ENCODE measurements around the gene AJUBA.
A peak's percentile ranks its signal among the peaks of the same experiment; 100 is the strongest.
"Not testable (repeated sequence)": the region's sequence is repeated elsewhere in the genome, so short reads cannot be mapped to it uniquely, and the experiment has no call there.

AJUBA gene

DNA sequence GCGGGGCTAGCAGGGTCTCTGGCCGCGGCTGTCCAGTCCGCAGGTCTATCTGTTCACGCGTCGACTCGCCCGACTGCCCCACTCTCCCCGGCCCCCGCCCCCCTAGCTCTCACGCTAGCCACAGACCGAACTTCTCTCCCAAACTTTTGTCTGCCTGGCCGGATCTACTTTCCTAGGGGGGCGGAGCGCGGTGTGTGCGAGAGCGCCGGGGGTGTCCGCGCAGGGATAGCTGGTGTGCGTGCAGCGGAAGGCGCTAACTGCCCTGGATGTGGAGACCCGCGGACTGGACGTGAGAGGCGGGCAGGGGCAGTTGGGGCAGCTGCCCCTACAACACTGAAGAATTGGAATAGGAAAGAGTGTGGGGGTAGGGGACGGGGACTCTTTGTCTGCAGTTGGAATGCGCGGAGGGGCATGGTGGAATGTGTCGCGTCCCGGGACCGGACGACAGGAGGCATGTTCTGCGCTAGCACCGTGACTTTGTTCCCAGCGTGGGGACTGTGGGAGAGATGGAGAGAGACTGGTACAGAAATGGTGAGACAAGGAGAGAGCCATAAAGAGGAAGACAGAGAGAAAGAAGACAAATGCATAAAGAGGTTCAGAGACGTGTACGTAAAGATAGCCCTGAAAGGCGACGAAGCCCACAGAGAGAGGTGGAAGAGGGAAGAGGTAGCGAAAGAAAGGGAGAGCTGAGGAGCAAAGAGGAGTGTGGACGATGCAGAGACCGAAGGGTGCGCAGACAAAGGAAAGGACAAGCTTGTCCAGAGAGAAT lies at the start of gene AJUBA:
AJUBA (minus strand) TSS at position 75 of the 769 bp plus-strand sequence. CDS start 285 bp downstream, outside the sequence.
- DNase-seq: peak; percentile 96

DNA sequence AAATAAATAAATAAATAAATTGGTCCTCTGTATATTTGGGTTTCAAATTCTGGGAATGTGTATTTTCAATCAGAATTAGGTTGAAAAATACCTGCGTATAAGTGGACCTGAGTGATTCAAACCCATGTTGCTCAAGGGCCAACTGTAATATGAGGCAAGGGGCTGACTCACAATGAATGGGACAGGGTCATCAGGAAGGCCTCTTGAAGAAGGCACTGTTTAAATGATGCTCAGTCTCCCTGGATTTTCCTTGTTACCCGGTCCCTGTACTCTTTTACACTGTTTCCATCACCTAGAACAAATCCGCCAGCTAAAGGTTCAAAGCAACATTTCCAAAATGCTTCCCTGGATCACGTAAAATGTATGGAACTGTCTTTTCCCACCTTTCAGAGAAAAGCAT lies 48.6 kb upstream of the AJUBA start:
- no peak for DNase-seq

DNA sequence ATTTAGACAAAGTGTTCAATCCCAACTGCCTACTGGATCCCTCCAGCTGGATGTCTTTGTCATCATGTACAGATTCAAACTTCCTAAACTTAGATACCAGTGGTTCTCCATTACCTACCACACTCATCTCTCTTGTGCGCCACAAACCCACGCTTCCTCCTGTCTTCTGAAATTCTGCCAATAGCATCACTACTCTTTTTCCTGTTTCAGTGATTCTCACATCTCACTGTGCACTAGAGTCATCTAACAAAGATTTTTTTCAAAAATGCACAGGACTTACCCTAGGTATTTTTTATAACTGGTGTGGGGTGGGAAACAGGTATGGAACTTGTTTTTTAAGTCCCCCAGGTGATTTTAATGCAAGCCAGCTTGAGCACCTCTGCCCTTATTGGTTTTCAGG lies 46.4 kb upstream of the AJUBA start:
- DNase-seq: no peak

DNA sequence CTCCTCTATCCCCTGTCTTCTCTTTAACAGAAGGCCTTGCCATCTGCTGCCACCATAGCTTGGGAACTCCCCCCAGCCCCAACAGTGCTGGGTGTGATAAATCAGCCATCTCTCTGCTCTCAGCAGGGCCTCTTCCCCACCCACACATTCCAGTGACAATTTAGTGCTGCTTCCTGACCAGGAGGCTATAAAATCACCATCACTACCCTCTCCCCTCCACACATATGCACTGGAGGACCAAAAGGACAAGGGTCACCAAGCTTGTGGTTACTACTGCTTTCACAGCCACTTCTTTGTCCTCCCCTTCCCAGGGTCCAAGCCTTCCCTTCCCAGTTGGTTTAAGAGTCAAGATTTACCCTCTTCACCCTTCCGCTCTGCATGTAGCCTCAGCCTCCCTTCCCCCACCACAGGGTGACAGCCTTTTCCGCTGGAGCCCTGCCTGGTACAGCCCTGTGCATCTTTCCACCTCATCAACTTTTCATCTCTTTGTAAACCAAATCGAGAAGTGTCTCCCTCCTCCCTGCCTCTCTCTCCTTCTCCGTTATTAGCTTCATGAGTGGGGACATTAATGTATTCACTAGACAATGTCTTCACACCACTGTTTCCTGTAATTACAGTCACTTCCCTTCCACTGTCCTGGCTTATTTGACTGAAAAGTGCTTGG lies 42.9 kb upstream of the AJUBA start:
- DNase-seq: peak; percentile 63

DNA sequence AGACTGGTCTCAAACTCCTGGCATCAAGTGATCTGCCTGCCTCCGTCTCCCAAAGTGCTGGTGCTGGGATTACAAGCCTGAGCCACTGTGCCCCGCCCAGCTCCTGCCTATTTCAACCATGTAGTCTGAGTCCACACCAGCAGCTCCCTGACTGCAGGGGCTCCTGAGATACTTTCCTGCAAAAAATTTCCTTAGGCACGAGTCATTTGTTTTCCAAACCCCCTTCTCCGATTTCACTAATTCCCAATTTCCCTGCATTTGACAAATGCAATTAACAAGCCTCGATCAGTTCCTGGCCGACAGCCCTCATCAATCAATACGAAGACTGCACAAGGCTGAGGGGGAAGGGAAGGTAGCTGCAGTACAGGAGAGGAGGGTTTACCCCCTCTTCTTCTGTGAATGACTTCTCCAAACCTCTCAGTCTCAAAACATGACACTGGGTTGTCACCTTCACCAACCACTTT lies 42.3 kb upstream of the AJUBA start:
- peak; percentile 49 for DNase-seq

DNA sequence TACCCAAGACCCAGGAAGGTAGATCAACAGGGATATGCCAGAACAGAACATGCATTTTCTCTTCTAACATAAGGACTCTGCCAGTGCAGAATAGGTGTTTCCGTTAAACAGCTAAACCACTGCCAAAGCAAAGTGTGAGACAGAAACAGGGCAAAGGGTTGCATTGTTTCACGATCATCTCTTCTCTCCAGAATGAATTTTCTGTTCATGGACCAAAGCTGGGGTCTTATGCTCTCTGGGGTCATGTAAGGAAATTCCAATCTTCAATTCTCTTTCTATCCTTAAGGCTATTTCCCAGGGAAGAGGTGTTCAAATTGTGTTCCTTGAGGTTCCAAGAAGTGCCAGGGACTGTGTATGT lies 41.4 kb upstream of the AJUBA start:
- DNase-seq: peak; percentile 14

- no peak for DNase-seq
These were observed 40.9 kb upstream of the AJUBA start for GRCh38 chr14:23023022-23023794.

DNA sequence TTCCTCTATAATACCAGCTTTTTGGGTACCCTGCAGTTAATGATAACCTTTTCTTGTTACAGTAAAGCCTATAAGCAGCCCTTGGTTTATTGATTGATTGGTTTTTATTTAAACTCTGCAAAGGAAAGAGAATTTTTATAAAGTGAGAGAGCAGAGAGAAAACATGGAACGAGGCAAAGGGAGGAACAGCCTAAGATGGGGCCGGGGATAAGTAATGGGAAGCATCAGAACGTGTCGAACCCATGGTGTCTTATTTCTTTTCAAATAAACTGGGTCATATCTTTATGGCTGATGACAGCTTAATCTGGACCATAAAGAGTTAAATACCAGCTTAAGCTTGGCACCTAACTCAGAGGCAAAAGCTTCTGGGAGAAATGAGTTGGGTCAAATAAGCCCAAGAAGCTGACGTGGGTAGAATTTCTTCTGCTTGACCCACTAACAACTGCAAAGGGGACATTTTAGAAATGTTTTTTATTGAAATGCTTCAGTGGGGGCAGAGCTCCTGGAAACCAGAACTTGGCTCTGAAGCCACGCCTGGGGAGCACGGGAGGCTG lies 39.6 kb upstream of the AJUBA start:
- no peak for DNase-seq

GRCh38 chr14:23021434-23021833 lies 39.1 kb upstream of the AJUBA start:
- peak; percentile 26 for DNase-seq

DNA sequence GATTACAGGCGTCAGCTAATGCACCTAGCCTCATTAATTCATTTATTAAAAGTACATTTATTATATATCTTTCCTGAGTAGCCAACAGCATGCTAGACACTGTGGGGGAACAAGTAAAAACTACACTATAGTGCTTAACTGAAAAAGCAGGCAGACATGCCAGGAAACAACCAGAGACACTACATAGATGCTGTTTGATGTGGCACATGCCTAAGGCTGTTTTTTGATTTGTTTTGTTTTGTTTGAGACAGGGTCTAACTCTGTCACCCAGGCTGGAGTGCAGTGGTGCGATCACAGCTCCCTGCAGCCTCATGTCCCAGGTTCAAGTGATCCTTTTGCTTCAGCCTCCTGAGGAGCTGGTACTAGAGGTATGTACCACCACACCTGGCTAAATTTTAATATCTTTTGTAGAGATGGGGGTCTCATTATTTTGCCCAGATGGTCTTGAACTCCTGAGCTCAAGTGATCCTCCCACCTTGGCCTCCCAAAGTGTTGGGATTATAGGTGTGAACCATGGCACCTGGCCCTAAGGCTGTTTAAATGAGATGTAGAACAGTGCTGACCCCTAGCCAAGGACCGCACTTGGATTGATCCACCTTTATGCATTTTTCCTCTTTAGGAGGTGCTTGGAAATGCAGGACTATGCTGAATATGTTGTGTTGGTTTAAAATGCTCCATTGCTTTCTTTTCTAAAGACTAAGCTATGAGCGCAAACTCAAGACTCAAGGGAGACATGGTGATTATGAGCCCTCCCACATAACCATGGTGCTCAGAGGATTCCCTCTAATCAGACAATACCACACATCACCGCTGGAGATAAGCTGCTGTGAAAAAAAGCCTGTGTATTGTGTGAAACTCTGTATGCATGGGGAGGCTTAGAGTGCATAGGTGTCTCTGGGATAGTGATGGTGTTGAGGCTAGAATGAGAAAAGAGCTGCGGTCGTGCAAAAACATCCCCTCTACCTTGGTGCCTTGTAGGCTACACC lies 38.1 kb upstream of the AJUBA start:
- no peak for DNase-seq

DNA sequence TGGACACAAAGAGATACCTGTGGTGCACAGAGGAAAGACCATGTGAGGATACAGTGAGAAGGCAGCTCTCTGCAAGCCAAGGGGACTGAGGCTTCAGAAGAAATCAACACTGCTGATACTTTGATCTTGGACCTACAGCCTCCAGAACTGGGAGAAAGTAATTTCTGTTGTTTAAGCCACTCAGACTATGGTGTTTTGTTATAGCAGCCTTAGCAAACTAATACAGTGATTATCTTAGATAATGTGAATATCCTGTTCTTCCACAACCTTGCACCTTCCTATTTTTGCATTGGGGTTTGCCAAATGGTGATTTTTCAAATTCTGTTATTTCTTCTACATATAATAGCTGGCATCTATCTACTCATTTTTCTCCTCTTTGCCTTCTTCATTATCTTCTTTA lies 35.8 kb upstream of the AJUBA start:
- DNase-seq: no peak

- no peak for DNase-seq
These were observed 34.7 kb upstream of the AJUBA start for GRCh38 chr14:23017091-23017490.

DNA sequence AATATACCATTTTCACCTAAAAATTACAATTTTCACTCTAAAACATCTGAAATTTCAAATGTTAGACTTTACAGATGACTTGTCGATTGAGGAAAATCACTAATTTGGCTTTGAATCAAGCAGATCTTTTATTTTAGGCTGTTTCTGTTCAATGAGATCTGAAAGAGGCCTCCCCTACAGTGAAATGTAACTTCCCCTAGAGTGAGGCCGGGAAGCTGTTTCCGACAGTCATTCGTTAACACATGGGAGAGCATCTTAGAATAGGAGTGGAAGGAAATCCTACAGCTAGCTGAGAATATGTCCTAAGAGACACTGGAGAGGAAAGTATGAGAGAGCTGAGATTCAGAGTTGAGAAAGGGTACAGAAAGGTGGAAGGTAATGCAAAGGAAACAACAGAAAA lies 33.3 kb upstream of the AJUBA start:
- no peak for DNase-seq

GRCh38 chr14:23013749-23014054 lies 31.4 kb upstream of the AJUBA start:
- not testable (repeated sequence) for DNase-seq

GRCh38 chr14:23013054-23013748 lies 30.9 kb upstream of the AJUBA start:
- DNase-seq: no peak

DNA sequence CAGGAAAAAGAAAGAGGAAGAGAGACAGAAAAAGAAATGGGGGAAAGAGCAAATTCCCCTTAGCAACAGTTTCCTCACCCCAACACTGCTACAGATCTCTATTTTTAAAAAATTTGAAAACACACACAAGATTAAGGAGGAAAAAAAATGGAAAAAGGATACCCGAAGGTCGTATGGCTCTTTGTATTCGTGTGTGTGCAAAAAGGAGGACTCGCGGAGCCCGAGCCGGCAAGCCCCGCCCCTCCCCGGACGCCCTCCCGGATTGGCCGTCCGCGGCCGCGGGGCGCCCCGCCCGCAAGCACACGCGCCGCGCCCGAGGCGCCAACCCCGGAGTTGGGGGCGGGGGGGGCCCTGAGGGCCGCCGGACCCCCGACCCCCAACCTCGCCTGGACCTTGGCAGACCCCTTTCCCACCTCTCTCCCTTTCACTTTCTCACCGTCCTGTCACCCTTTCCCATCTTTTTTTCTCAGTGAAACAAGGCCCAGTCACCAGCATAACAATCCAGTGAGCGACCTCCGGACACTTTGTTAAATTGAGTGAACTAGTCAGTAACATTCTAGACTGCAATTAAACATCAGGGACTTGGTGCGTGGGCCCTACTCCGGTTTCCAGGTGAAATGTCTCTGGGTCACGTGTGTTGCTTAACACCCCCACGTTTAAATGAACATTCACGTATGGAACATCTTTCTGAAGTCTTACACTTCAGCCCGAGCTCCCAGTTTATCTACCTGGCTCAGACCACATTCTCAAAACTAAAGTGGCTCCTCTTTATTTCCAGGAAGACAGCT lies 27.8 kb upstream of the AJUBA start, which contains the start of gene C14orf93:
C14orf93 (minus strand) TSS at position 205 of the 788 bp plus-strand sequence. CDS start 11,120 bp downstream, outside the sequence.
- DNase-seq: peak; percentile 78

DNA sequence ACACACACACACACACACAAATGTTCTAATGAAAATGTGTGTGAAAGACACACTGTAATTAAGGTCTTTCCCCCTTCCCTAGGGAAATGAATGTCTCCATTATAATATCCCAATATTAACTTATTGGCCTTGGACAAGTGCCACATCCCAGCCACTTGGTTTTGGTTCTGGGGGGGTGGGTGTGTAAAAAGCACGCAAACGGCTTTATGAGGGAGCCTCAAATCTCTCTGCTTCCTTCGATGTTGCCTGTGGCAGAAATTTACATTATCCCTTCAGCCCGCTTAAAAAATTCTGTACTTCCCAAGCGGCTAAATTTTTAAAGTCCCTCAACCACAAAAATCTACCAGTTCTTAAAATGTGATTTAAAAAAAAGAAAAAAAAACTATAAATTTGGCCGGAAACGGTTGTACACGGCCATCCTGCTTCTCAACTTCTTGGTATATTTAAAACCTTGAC lies 27.2 kb upstream of the AJUBA start:
- no peak for DNase-seq

- DNase-seq: no peak
These were observed 26.5 kb upstream of the AJUBA start for GRCh38 chr14:23008831-23009230.

- DNase-seq: peak; percentile 99
These were observed 24.4 kb upstream of the AJUBA start for GRCh38 chr14:23006544-23007419.

GRCh38 chr14:23006188-23006534 lies 23.8 kb upstream of the AJUBA start:
- DNase-seq: no peak

All from islet precursor cell (in vitro differentiated cells).